Esophagus muscularis mucosa (tissue), 4 donors: ENCODE results near the gene TRIM3. TPM values are rescaled to one million over a fixed set of nuclear protein-coding genes. Genes with fewer than 3 reads are reported as not detected.

Source experiments
- DNase-seq: peaks from one replicate; pipeline ENCODE4 v3.0.0-alpha.2; 2017; ENCODE audit errors: extremely low spot score
- H3K27ac ChIP-seq, 4 donors: fragments of 200-600 bp; sonication (generic); replicated peaks in 1 of 4; 1 replicate in 3 of 4; 2 replicates in 1 of 4; pipeline ENCODE4 v1.5.1; 2016 to 2019; ENCODE audit warnings: mild to moderate bottlenecking in 1 of 4
- H3K27me3 ChIP-seq, 4 donors: fragments of 200-600 bp; sonication (generic); one replicate each; pipeline versions ENCODE4 v1.5.1 to v1.6.0; 2016 to 2019
- H3K36me3 ChIP-seq, 4 donors: fragments of 200-600 bp; sonication (generic); one replicate each; pipeline ENCODE4 v1.5.1; 2016 to 2019
- H3K4me1 ChIP-seq, 4 donors: fragments of 200-600 bp; sonication (generic); one replicate each; pipeline ENCODE4 v1.5.1; 2016 to 2019
- H3K4me3 ChIP-seq, 4 donors: fragments of 200-600 bp; sonication (generic); 1 replicate in 2 of 4; 2 replicates in 2 of 4; pipeline ENCODE4 v1.5.1; 2016 to 2019; ENCODE audit warnings: mild to moderate bottlenecking in 4 of 4, moderate library complexity in 1 of 4
- H3K9me3 ChIP-seq, 4 donors: fragments of 200-600 bp; sonication (generic); 1 replicate in 3 of 4; 2 replicates in 1 of 4; pipeline ENCODE4 v1.5.1; 2016 to 2019
- CTCF ChIP-seq, 3 experiments: fragments of 200-600 bp in 2 of 3; fragments of 450-650 bp in 1 of 3; sonication (generic) in 2 of 3; IDR thresholded peaks; one replicate each; pipeline ENCODE4 v1.5.1; 2017 to 2019; ENCODE audit warnings: antibody characterized with exemption in 3 of 3, mild to moderate bottlenecking in 2 of 3, moderate library complexity in 1 of 3
- EP300 ChIP-seq: sonication (generic); formaldehyde crosslinking; IDR thresholded peaks from one replicate; pipeline ENCODE4 v1.6.1; 2017; ENCODE audit warnings: antibody characterized with exemption
- POLR2A ChIP-seq: fragments of 450-650 bp; IDR thresholded peaks from one replicate; pipeline ENCODE4 v1.6.1; 2017; ENCODE audit warnings: antibody characterized with exemption, moderate library complexity, mild to moderate bottlenecking, low read depth
- POLR2AphosphoS5 ChIP-seq, 2 donors: sonication (generic); formaldehyde crosslinking; IDR thresholded peaks; one replicate each; pipeline ENCODE4 v1.6.1; 2017; ENCODE audit warnings: antibody characterized with exemption in 2 of 2
- WGBS: methylation state at CpG from one replicate; pipeline ENCODE4 v1.1.5; 2018; 5-methylcytosine and 5-hydroxymethylcytosine counted together
- intact Hi-C: fragments of 100-400 bp; cut with DNase I; formaldehyde crosslinking; loops from one replicate; pipeline ENCODE4 v1.15.1; 2023
- total RNA-seq, 4 donors: library from RNA; depleted of rRNA; stranded (reverse); fragments of >200 nt; gene quantifications; one replicate each; pipeline versions ENCODE4 v1.1.0 to v1.2.1, GENCODE V29; 2016

Gene TRIM3
- total RNA-seq, 4 donors from 2014 or later: 26.6 to 47.6 (median 35.3) TPM

- 85% methylated on average over 12 of the region's 12 CpGs for WGBS
- Histone ChIP-seq H3K27ac (no peak overlapping the region), H3K27me3 (no peaks in the 10 kb centered on the region), H3K4me1 (peaks cover 0 to 41% (median 25%) of the 10 kb centered on the region in 4 donors), H3K9me3 (no peaks in the 10 kb centered on the region), H3K4me3 (no peak overlapping the region), H3K36me3 (peaks cover 33 to 72% (median 47%) of the 10 kb centered on the region in 4 donors)
- no peak for TF ChIP-seq POLR2AphosphoS5 (IDR thresholded peaks at IDR 0.05)
- TF ChIP-seq CTCF (IDR thresholded peaks at IDR 0.05): no peak
- TF ChIP-seq EP300: no peak
- TF ChIP-seq POLR2A: no peak
- DNase-seq: no peak
- intact Hi-C loops: no loop called here
Observed at GRCh38 chr11:6402061-6402470, 71.7 kb downstream of the TRIM3 start.

GRCh38 chr11:6401464-6401863 lies 72.3 kb downstream of the TRIM3 start:
- H3K27ac ChIP-seq: no peak overlapping the region
- no peak for DNase-seq
- no peaks in the 10 kb centered on the region for H3K27me3 ChIP-seq
- TF ChIP-seq POLR2A (no peak), CTCF (IDR thresholded peaks at IDR 0.05) (no peak), EP300 (no peak), POLR2AphosphoS5 (IDR thresholded peaks at IDR 0.05) (no peak)
- intact Hi-C loops: no loop called here
- peaks cover 33 to 71% (median 50%) of the 10 kb centered on the region in 4 donors for H3K36me3 ChIP-seq
- WGBS: 98% methylated on average over 6 of the region's 7 CpGs
- H3K9me3 ChIP-seq: no peaks in the 10 kb centered on the region
- H3K4me1 ChIP-seq: peaks cover 0 to 38% (median 27%) of the 10 kb centered on the region in 4 donors
- no peak overlapping the region for H3K4me3 ChIP-seq

- H3K36me3 ChIP-seq: peaks cover 33 to 78% (median 54%) of the 10 kb centered on the region in 4 donors
- WGBS: 94% methylated on average over 15 of the region's 15 CpGs
Observed at GRCh38 chr11:6400431-6401345, 73.1 kb downstream of the TRIM3 start.

More at GRCh38 chr11:6400431-6401345, 73.1 kb downstream of the TRIM3 start:
- Histone ChIP-seq H3K9me3 (no peaks in the 10 kb centered on the region), H3K4me1 (peaks cover 0 to 30% (median 25%) of the 10 kb centered on the region in 4 donors), H3K27ac (no peak overlapping the region), H3K4me3 (no peak overlapping the region), H3K27me3 (no peaks in the 10 kb centered on the region)
- DNase-seq: no peak
- intact Hi-C loops: no loop called here
- no peak for TF ChIP-seq POLR2AphosphoS5 (IDR thresholded peaks at IDR 0.05)

Other genes starting within 250 kb of the TRIM3 start
- 10 to 100 TPM; 22.6 to 39.3 (median 30.1) TPM for gene FHIP1B, start 239.3 kb downstream of the TRIM3 start, total RNA-seq
- gene CNGA4, start 234.9 kb downstream of the TRIM3 start, total RNA-seq: not detected
- gene CCKBR, start 214.1 kb downstream of the TRIM3 start, total RNA-seq: not detected
- 100 to 1,000 TPM; 172 to 298 (median 264) TPM for gene CAVIN3, start 153.4 kb downstream of the TRIM3 start, total RNA-seq
- 10 to 100 TPM; 28.2 to 37.9 (median 30.8) TPM for gene SMPD1, start 83.5 kb downstream of the TRIM3 start, total RNA-seq
- 100 to 1,000 TPM in 2 of 4 donors, 10 to 100 TPM in 2; 63.1 to 166 (median 109) TPM for gene APBB1, start 54.8 kb downstream of the TRIM3 start, total RNA-seq
- gene HPX, start 33.0 kb downstream of the TRIM3 start, total RNA-seq: 1 to 10 TPM in 1 of 4 donors, under 1 TPM in 3; 0.50 to 1.2 (median 0.69) TPM
- gene ARFIP2, start 7.4 kb upstream of the TRIM3 start, total RNA-seq: 10 to 100 TPM; 43.9 to 51.2 (median 48.6) TPM
- gene TIMM10B, start 7.6 kb upstream of the TRIM3 start, total RNA-seq: 10 to 100 TPM; 41.1 to 45.1 (median 42.7) TPM
- 10 to 100 TPM in 1 of 4 donors, 1 to 10 TPM in 3; 6.1 to 14.5 (median 7.0) TPM for gene DNHD1, start 23.3 kb upstream of the TRIM3 start, total RNA-seq
- 10 to 100 TPM; 12.4 to 34.0 (median 27.0) TPM for gene RRP8, start 129.7 kb upstream of the TRIM3 start, total RNA-seq
- 100 to 1,000 TPM; 481 to 652 (median 606) TPM for gene ILK, start 129.8 kb upstream of the TRIM3 start, total RNA-seq
- gene TAF10, start 138.3 kb upstream of the TRIM3 start, total RNA-seq: 10 to 100 TPM; 24.2 to 51.1 (median 43.4) TPM
- gene TPP1, start 145.5 kb upstream of the TRIM3 start, total RNA-seq: 10 to 100 TPM; 44.4 to 71.5 (median 54.9) TPM
- 10 to 100 TPM; 27.0 to 60.9 (median 34.0) TPM for gene DCHS1, start 181.9 kb upstream of the TRIM3 start, total RNA-seq
- 10 to 100 TPM; 13.3 to 22.9 (median 19.4) TPM for gene MRPL17, start 209.4 kb upstream of the TRIM3 start, total RNA-seq